ENCODE data around the gene GDPD3.
"Not testable (repeated sequence)": the region's sequence is repeated elsewhere in the genome, so short reads cannot be mapped to it uniquely, and the experiment has no call there.

GDPD3 gene

DNA sequence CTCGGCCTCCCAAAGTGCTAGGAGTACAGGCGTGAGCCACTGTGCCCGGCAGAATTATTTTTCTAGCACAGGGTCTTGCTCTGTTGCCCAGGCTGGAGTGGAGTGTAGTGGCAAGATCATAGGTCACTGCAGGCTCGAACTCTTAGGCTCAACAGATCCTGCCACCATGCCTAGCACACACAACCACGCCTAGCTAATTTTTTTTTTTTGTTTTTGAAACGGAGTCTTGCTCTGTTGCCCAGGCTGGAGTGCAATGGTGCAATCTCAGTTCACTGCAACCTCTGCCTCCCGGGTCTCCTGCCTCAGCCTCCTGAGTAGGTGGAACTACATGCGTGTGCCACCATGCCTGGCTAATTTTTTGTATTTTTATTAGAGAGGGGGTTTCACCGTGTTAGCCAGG lies 12.4 kb upstream of the GDPD3 start:
- not testable (repeated sequence) for DNase-seq (ENCODE audit: extremely low read depth in 1 of 2, low read depth in 1 of 2)

DNA sequence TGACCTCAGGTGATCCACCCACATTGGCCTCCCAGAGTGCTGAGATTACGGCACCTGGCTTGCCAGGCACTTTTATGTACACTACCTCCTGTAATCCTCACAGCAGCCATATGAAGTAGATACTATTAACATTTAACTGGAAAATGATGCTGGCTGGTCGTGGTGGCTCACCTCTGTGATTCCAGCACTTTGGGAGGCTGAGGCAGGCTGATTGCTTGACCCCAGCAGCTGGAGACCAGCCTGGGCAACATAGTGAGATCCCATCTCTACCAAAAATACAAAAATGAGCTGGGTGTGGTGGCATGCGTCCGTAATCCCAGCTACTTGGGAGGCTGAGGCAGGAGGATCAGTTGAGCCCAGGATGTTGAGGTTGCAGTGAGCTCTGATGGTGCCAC lies 11.6 kb upstream of the GDPD3 start:
- no peak for DNase-seq (ENCODE audit: extremely low read depth in 1 of 2, low read depth in 1 of 2)

DNA sequence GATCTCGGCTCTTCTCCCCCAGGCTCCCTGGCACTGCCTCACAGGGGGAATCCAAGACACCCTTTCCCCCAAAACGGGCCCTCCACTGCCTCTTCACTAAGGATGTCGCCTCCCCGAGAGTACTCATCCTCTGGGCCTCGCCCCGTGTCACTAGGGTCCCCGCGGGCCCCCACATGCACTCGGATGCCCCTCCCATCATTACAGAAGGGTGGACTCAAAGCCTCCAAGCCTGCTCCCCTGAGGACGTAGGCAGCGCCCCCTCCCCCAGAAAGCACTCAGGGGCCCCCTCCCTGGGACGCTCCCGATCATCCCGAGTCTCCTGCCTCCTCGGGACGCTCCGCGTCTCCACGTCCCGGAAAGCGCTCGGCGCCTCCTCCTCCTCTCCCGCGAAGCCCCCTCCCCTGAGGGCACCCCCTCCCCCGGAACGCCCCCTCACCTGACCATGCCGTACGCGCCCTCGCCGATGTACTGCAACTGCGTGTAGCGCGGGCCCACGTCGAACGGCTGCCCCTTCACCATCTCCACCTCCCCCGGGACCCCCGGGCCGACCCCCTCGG lies 9.3 kb upstream of the GDPD3 start:
- no peak for DNase-seq (ENCODE audit: extremely low read depth in 1 of 2, low read depth in 1 of 2)

DNA sequence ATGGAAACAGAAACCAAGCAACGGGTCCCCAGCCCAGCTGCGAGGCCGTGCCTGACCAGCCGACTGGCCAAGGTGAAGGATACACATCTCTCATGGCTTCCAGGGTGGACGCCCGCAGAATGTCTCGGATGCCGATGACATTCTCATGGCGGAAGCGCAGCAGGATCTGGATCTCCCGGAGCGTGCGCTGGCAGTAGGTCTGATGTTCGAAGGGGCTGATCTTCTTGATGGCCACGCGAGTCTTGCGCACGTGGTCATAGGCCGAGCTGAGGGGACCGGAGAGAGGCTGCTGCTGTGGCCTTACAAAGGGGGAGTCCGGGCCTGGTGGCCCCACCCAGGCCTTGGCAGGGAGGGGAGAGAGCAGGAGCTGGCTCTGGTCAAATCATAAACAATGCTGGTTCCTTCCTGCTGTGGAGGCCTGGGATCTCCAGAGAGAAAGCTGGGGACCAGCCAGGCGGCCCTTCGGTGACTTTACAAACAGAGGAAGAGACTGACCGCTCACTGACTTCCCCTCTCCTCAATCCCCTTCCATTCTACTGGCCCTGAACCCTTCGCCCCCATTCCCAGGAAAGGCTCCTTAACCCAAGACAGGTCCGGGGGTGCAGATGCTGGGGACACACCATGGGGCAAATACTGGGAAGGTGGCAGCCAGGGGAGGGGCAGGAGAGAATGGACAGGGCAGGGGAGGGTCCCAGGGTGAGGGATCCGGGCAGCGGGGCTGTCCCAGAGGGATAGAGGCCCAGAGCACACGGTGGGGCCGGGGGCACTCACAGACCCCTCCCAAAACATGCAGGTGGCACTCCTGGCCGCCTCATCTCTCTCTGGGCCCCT lies 8.6 kb upstream of the GDPD3 start:
- DNase-seq (ENCODE audit: extremely low read depth in 1 of 2, low read depth in 1 of 2) = no peak

DNA sequence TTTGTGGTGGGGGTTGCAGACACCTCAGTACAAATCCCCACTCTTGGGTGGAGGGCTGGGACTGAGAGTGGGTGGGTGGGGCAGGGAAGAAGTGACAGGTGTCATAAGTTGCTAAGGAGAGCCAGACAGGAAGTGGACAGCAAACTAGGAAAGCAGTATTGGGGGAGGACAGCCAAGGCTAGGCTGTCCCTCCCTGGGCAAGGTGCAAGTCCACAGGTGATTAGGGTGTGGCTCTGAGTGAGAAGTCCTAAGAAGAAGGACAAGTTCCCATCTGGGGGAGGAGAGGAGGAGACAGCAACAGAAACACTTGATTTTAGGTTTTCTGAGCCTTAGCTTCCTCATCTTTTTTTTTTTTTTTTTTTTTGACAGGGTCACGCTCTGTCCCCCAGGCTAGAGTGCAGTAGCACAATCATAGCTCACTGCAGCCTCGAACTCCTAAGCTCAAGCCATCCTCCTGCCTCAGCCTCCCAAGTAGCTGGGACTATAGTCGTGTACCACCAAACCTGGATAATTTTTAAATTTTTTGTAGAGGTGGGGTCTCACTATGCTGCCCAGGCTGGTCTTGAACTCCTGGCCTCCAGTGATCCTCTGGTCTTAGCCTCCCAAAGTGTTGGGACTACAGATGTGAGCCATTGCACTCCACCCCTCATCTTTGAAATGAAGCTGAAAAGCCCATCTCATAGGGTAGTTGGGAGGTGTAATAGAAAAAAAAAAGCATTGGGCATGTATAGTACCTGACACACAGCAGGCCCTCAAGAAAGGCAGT lies 7.2 kb upstream of the GDPD3 start:
- DNase-seq (ENCODE audit: extremely low read depth in 1 of 2, low read depth in 1 of 2) = no peak

DNA sequence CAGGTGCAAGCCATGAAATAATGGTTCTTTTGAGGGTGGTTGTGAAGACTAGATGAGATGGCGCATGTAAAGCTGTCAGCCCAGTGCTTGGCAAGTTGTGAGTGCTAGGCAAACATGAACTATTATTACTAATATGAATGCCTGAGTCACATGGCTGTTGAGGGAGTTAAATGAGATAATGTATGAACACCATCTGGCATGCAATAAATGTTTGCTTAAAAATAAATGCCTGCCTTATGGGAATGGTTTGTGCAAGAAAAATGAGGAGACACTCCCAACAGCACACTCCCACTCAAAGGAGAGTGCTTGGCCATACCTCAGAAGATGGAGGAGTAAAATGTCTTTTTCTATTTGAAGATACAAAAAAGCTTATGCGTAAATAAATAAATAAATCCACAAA lies 6.1 kb upstream of the GDPD3 start:
- DNase-seq (ENCODE audit: extremely low read depth in 1 of 2, low read depth in 1 of 2) = no peak

DNA sequence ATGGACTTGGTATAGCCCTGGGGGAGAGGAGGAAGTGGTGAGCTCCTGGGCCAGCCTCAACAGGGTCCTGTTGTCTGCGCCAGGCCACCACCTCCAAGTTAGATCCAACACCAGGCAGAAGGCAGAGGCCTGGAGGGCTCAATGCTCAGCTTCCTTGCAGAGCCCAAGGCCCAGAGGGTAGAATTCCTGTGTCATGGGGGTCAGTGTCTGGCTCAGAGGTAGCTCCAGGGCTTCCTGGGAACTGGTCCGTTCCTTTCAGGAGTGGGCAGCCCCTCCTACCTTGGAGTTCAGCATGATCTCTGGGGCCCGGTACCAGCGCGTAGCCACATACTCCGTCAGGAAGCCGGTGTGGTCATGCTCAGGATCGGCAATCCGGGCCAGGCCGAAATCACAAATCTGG lies 4.4 kb upstream of the GDPD3 start:
- DNase-seq (ENCODE audit: extremely low read depth in 1 of 2, low read depth in 1 of 2) = no peak

DNA sequence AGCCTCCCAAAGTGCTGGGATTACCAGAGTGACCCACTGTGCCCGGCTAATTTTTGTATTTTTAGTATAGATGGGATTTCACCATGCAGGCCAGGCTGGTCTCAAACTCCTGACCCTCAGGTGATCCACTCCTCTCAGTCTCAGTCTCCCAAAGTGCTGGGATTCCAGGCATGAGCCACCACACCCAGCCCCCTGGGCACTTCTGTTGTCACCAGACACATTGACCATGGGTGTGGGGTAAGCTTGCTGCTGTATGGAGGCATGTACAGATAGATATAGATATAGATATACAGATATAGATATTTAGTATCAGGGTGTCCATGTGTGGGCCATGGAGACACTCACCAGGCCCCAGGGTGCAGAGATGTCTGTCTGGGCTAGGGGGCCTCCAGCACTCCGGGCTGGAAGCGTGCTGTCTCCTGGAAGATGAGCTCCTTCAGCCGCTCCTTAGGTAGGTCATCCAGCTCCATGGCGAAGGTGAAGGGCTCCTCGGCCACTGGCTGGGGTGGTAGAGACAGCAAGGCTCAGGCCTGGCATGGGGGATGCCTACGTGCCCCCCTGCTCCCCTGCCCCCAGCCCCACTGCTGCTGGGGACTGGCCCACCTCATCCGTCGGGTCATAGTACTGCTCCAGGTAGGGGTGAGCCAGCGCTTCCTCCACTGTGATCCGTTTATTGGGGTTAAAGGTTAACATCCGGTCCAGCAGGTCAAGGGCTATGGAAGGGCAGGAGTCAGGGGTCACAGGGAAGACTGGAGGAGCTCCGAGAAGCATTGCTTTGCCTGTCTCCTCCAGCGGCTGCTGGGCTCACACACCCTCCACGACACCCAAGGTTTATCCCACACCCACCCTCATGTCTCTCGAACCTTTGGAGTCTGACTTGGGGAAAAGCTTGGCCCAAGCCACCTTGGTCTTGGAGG lies 3.2 kb upstream of the GDPD3 start:
- no peak for DNase-seq (ENCODE audit: extremely low read depth in 1 of 2, low read depth in 1 of 2)

DNA sequence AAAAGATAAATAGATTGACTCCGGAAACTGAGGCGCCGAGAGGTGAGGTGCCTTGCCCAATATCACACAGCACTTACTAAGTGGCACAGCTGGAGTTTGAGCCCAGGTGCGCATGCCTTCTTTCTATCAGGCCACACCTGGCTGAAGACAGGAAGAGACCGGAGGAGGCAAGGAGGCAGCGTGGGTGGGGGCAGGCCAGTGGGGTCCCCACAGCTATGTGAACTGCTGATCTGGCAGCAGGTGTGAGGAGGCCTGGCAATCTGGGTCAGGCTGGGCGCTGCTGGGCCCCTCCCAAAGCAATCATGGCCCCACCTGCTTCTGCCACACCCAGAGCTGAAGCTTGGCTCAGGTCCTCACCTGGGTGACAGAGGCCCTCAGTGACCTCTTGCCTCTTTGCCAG lies 1.9 kb upstream of the GDPD3 start:
- DNase-seq (ENCODE audit: extremely low read depth in 1 of 2, low read depth in 1 of 2) = no peak

DNA sequence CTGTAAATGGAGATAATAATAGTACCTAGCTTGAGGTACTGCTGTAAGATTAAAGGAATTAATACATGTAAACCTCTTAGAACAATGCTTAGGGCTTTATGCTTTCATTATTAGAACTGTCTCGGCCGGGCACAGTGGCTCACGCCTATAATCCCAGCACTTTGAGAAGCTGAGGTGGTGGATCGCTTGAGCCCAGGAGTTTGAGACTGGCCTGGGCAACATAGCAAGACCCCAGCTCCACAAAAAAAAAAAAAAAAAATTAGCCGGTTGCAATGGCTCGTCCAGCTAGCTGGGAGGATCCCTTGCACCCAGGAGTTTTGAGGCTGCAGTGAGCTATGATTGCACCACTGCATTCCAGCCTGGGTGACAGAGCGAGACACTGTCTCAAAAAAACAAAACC lies 1.5 kb upstream of the GDPD3 start:
- not testable (repeated sequence) for DNase-seq (ENCODE audit: extremely low read depth in 1 of 2, low read depth in 1 of 2)

DNA sequence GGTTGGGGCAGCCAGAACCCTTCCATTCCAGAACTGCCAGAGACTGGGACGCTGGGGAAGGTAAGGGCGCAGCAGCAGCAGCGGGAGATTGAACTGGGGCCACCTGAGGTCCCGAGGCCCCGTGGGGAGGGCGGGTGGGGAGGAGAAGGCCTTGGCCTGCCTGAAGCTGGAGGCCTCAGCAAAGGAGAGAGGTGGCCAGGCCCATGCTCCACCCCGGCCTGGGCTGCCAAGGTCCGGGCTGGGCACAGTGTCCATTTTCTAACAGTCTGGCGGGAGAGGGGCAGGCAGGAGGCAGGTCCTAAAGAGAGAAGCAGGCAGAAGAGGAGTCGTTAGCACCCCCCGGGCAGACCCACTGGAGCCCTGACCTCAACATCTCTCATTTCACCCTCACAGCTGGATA lies 1.1 kb upstream of the GDPD3 start:
- DNase-seq (ENCODE audit: extremely low read depth in 1 of 2, low read depth in 1 of 2) = no peak

DNA sequence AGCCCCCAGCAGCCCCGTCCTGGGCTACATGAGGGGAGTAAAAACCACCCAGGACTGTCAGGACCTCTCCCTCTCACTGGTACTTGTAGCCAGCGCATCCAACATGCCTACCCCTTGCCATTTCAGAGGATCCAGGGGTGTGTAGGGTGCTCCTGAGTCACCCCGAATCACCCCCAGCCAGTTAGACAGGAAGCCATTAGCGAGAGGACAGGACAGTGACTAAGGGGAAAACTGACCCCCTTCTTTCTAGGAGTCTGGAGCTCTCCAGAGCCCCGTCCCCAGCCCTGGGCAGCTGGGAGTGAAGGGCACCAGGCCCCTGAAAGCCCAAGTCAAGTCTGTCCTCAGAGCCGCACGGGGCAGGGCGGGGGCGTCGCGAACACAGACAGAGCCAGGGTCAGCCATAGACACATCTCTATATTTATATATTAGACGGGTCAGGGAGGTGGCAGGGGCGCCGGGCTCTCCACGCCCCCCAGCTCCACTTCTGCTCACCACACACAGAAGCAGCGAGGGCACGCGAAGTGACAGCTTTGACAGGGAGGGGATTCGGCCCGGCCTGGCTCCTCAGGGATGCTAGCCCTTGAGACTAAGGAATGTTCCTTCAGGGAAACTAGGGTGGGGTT lies 485 bp upstream of the GDPD3 start:
- DNase-seq (ENCODE audit: extremely low read depth in 1 of 2, low read depth in 1 of 2) = no peak

DNA sequence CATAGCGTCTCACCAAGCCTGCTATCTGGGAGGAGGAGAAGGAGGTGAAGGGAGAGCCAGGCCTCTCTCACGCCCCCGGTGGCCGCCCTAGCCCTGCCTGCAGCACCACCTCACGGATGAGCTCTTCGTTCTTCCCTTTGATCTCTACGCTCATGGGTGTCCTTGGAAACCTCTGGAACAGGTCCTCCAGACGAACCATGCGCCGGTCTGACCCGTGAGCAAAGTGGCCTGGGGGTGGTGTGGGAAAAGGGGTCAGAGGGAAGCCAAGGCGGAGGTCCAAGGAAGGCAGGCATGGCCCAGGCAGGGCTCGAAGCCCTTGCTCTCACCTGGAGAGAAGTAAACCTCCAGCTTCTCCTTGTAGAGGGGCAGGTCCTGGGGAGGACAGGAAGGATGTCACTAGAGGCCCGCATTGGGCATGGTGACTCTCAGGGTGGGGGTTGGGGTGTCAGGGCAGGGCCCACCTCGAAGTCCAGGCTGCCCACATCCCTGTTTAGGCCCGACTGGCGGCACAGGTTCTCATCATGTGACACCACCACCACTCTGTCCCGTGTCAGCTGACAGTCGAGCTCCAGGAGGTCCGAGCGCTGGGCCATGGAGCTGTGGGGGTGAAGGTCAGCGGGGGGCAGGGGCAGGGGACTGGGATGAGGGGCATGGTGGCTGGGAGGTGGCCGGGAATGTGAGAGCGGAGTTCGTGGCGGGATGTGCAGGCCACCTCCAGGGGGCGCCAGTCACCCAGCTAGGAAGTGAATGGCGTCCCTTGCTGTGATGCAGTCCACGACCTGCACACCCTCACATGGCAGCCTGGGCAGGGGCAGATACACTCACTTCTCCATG lies 923 bp downstream of the GDPD3 start:
- DNase-seq (ENCODE audit: extremely low read depth in 1 of 2, low read depth in 1 of 2) = no peak

DNA sequence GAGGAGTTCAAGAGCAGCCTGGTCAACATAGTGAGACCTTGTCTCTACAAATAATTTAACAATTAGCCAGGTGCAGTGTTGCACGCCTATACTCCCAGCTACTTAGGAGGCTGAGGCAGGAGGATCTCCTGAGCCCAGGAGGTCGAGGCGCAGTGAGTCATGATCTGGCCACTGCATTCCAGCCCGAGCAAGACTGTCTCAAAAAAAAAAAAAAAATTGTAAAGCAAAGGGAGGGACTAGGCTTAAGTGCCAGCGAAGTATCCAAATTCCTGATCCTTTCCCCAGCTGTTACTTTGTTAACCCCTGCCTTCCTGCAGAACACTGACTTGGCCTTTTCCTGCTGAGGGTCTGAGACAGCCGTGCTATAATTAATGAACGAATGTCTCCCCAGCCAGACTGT lies 2.7 kb downstream of the GDPD3 start:
- no peak for DNase-seq (ENCODE audit: extremely low read depth in 1 of 2, low read depth in 1 of 2)

DNA sequence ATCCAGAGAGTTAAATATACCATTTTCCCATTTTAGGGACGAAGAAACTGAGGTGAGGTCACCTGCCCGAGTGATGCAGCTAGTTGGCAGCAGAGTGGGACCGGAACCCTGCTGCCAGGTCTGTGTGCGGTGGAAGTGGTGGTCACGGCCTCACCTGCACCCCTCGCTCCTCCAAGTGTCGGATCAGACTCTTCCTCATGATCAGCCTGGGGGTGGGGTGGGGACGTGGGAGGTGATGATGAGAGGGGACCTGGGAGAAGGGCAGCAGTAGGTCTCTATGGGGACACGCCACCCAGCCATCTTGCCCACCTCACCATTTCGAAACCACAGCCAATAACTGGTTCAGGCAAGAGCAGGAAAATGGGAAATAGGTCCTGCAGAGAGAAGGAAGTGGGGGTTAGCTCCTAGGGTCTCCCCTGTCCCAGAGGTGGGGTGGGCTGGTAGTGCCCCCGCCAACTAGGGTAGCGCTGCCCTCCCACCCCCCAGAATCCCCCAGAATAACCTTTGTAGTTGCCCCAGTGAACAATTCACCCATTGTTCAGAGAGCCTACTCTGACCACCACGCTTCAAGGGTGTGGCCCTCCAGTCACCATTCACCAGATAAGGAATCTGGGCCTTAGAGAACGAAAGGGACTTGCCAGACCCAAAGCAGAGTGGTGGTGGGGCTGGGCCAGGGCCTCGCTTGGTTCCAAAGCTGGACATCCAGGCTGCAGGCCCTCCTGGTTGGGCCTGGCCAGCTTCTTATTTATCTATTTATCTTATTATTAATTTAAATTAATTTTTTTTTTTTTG lies 5.1 kb downstream of the GDPD3 start:
- no peak for DNase-seq (ENCODE audit: extremely low read depth in 1 of 2, low read depth in 1 of 2)

DNA sequence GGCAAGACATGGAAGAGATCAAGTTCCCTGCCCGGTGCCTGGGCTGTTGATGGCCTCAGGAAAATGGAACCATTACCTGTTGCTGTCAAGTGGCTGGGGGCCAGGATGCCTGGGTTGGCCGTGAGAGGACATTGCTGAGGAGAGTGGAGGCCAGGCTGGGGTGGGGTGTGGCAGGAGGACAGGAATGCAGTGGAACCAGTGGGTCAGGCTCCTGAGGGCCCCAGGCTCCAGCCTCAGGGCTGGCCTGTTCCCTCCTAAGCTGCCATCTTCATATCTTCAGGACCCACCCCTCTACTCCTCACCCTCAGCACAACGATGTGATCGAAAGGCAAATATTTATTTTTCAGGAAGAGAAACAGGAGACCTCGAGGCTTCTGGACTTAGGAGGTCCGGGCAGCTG lies 8.8 kb downstream of the GDPD3 start:
- no peak for DNase-seq (ENCODE audit: extremely low read depth in 1 of 2, low read depth in 1 of 2)

DNA sequence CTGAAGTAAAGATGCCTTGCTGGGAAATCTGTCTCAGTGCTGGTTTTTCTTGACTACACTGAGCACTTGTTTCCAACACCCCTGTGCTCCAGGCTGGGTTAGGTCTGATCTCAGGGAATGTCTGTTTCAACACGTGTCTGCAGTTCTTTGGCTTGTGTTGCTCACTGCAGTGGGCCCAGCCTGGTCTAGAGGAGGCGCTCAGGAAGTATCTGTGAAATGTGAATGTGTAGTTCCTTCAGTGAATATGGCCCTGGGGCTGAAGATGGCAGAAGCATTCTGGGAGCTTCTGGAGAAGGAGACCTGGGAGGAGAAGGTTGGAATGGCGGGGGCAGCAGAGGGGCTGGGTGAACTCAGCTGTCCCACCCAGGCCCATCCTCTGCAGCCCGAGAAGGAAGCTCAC lies 9.2 kb downstream of the GDPD3 start:
- no peak for DNase-seq (ENCODE audit: extremely low read depth in 1 of 2, low read depth in 1 of 2)

DNA sequence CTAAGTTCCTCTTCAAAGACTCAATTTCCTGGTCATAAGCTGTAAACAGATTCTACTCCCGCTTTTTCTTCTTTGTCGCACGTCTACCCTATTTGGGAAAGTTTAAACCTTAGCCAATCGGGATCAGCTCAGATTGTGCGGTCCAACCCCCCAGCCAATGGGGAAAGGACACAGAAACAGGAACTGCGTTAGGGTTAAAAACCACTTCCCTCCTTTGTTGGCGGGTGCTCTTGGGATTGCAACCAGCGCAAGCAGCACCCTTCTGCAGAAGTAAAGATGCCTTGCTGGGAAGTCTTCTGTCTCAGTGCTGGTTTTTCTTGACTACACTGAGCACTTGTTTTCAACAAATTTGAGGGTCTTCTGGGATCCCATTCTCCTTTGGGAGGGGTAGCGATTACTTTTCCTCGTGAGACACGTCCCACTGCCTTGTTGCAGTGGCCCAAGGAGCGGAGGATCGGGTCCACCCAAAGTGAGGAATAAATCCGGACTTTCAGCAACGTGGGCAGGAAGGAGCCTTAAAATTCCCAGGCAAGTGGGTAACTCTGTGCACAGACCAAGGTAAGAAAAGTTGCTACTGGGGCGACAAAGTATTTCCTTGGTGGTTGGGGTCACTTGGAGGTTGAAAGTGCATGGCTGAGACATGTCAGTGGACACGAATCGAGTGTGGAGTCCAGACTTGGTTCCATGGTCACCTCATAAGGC lies 16.3 kb downstream of the GDPD3 start:
- no peak for DNase-seq (ENCODE audit: extremely low read depth in 1 of 2, low read depth in 1 of 2)
